DOHH2 (cell line): Measurements from ENCODE around the gene SMARCA4.

Experiments
- H3F3A ChIP-seq: fragments of 200-600 bp; sonication (generic), shearing (Covaris generic); 2 replicates; pipeline ENCODE4 v1.6.0; 2016; ENCODE audit warnings: antibody characterized with exemption, mild to moderate bottlenecking; ENCODE audit not compliant: control insufficient read depth, insufficient read depth
- H3K27ac ChIP-seq: fragments of 200-600 bp; sonication (generic); 2 replicates; pipeline ENCODE4 v1.5.1; 2014; ENCODE audit warnings: low read depth, mild to moderate bottlenecking, low read length, moderate library complexity
- H3K27me3 ChIP-seq: fragments of 200-600 bp; sonication (generic); 2 replicates; pipeline ENCODE4 v1.6.1; 2014; ENCODE audit warnings: mild to moderate bottlenecking, low read length, mixed read lengths; ENCODE audit not compliant: control insufficient read depth
- H3K36me3 ChIP-seq: fragments of 200-600 bp; sonication (generic); 2 replicates; pipeline ENCODE4 v1.6.1; 2014; ENCODE audit warnings: mild to moderate bottlenecking, low read length, moderate library complexity, mixed read lengths; ENCODE audit not compliant: control insufficient read depth
- H3K4me1 ChIP-seq: fragments of 200-600 bp; sonication (generic); 2 replicates; pipeline ENCODE4 v1.6.1; 2014; ENCODE audit warnings: mild to moderate bottlenecking, low read length, mixed read lengths; ENCODE audit not compliant: control insufficient read depth
- H3K4me2 ChIP-seq: fragments of 200-600 bp; sonication (generic); 2 replicates; pipeline ENCODE4 v1.6.0; 2014; ENCODE audit warnings: mild to moderate bottlenecking, low read length, moderate library complexity
- H3K4me3 ChIP-seq: fragments of 200-600 bp; sonication (generic); 2 replicates; pipeline ENCODE4 v1.5.1; 2014; ENCODE audit warnings: mild to moderate bottlenecking, low read length, mixed read lengths
- H3K79me2 ChIP-seq: fragments of 200-600 bp; sonication (generic); 2 replicates; pipeline ENCODE4 v1.6.1; 2014; ENCODE audit warnings: mild to moderate bottlenecking, low read length, mixed read lengths; ENCODE audit not compliant: control insufficient read depth
- H3K9me2 ChIP-seq: fragments of 200-600 bp; sonication (generic); replicated peaks from 2 replicates; pipeline ENCODE4 v1.6.1; 2014; ENCODE audit warnings: mild to moderate bottlenecking, low read length, mixed read lengths; ENCODE audit not compliant: control insufficient read depth
- H3K9me3 ChIP-seq: fragments of 200-600 bp; sonication (generic); 2 replicates; pipeline ENCODE4 v1.6.1; 2014; ENCODE audit warnings: antibody characterized with exemption, low read length, mixed read lengths; ENCODE audit not compliant: control insufficient read depth, insufficient read depth
- H4K20me1 ChIP-seq: fragments of 200-600 bp; sonication (generic); 2 replicates; pipeline ENCODE4 v1.6.0; 2014; ENCODE audit warnings: low read depth, mild to moderate bottlenecking, antibody characterized with exemption, low read length, moderate library complexity; ENCODE audit not compliant: control insufficient read depth, insufficient read depth
- CTCF ChIP-seq: fragments of 200-600 bp; sonication (generic); IDR thresholded peaks from one replicate; pipeline ENCODE4 v1.5.1; 2014; ENCODE audit warnings: antibody characterized with exemption, mild to moderate bottlenecking, low read depth, low read length; ENCODE audit not compliant: poor library complexity, severe bottlenecking
- EZH2phosphoT487 ChIP-seq: fragments of 200-600 bp; sonication (generic); IDR thresholded peaks from 2 replicates; pipeline ENCODE4 v1.6.1; 2017; ENCODE audit warnings: borderline replicate concordance, mild to moderate bottlenecking, antibody characterized with exemption, low read length, moderate library complexity, mixed read lengths

Gene SMARCA4

DNA sequence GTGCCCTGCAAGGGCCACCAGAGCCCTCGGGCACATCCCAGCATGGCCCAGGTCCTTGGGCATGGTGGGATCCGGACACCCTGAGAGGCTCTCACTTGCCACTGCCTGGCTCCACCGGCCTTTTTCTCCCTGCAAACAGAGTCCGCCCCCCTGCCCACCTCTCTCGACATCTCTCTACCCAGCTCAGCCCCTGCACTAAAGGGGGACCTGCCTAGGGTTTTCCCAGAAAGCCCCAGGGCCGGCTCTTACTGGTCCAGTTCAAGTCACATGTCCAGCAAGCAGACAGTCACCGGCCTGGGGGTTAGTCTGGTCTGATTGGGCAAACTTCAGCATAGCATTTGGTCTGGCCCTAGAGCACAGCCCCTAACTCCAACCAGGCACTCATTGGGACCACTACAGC, 52.9 kb downstream of the SMARCA4 start:
- Histone ChIP-seq H3K4me3 (no peak overlapping the region), H4K20me1 (peaks cover 3% of the 10 kb centered on the region; the same call in 1 of the 2 replicates), H3K36me3 (peaks cover 91% of the 10 kb centered on the region), H3K9me3 (no peaks in the 10 kb centered on the region), H3K9me2 (no peaks in the 10 kb centered on the region), H3F3A (no peaks in the 10 kb centered on the region), H3K27ac (no peak overlapping the region), H3K27me3 (no peaks in the 10 kb centered on the region), H3K79me2 (peaks cover 11% of the 10 kb centered on the region; the same call in 1 of the 2 replicates), H3K4me2 (no peak overlapping the region), H3K4me1 (no peaks in the 10 kb centered on the region)
- TF ChIP-seq EZH2phosphoT487, result no peak
- no peak for TF ChIP-seq CTCF

DNA sequence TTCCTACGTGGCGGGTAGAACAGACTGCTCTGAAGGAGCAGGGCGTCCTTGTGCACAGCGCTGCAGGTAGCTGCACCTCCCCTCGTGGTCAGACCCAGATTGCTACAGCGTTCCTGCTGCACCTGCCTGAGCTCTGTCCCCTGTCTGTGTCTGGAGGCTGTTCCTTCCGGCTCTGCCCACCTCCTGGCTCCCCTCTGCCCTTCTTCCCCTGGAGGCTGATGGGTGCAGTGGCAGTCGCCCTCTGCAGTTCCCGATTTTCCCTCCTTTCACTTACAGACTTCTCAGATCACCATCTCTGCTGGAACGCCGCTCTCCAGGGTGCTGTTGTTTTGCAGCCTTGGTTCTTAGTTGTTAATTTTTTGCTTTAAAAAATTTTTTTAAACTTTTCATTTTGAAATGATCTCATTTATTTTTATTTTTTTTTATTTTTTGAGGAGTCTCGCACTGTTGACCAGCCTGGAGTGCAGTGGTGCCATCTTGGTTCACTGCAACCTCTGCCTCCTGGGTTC, 53.6 kb downstream of the SMARCA4 start:
- Histone ChIP-seq H3K27ac (no peak overlapping the region), H3K4me2 (no peak overlapping the region), H3K27me3 (no peaks in the 10 kb centered on the region), H3F3A (no peaks in the 10 kb centered on the region), H4K20me1 (peaks cover 3% of the 10 kb centered on the region; the same call in 1 of the 2 replicates), H3K79me2 (peaks cover 11% of the 10 kb centered on the region; the same call in 1 of the 2 replicates), H3K9me2 (no peaks in the 10 kb centered on the region), H3K4me3 (no peak overlapping the region), H3K36me3 (peaks cover 92% of the 10 kb centered on the region), H3K4me1 (no peaks in the 10 kb centered on the region), H3K9me3 (no peaks in the 10 kb centered on the region)
- no peak for TF ChIP-seq CTCF

DNA sequence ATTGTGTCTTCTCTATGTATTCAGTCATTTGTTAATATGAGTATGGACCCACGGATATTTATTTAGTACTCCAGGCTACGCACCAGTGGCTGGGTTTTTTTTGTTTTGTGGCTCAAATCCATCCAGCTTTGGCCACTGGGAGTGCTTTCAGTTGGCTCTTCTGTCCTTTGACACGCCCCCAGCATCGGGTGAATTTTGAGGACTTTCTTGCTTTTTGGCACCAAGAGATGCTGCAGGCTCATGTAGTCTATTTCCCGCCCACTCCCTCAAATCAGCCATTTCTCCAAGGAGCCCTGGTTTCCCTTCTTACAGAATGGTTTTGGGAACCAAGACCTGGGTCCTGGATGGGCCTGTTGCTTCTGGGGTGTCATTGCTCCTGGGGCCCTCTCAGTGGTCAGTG, 55.8 kb downstream of the SMARCA4 start:
- Histone ChIP-seq H3K4me3 (no peak overlapping the region), H4K20me1 (peaks cover 3% of the 10 kb centered on the region; the same call in 1 of the 2 replicates), H3K9me2 (no peaks in the 10 kb centered on the region), H3K27me3 (no peaks in the 10 kb centered on the region), H3K4me2 (no peak overlapping the region), H3K27ac (no peak overlapping the region), H3K36me3 (peaks cover 94% of the 10 kb centered on the region), H3K4me1 (no peaks in the 10 kb centered on the region), H3F3A (no peaks in the 10 kb centered on the region), H3K79me2 (peaks cover 7% of the 10 kb centered on the region; the same call in 1 of the 2 replicates), H3K9me3 (no peaks in the 10 kb centered on the region)
- TF ChIP-seq CTCF, result no peak
- no peak for TF ChIP-seq EZH2phosphoT487
